HepG2 (cell line): ENCODE results near the gene SIGLEC1. TPM values are rescaled to one million over a fixed set of nuclear protein-coding genes. Genes with fewer than 3 reads are reported as not detected.

Source experiments
- CREB1 ChIP-seq, 2 experiments: fragments of 450-650 bp in 1 of 2; IDR thresholded peaks; 2 replicates each; pipeline ENCODE4 v1.6.1; 2016 to 2017; ENCODE audit warnings: control low read depth in 1 of 2, mild to moderate bottlenecking in 1 of 2, missing compliant biosample characterization in 1 of 2, missing genetic modification characterization in 1 of 2
- HNF4G ChIP-seq, 2 experiments: sonication (generic) in 1 of 2; formaldehyde crosslinking in 1 of 2; IDR thresholded peaks; 2 replicates each; pipeline versions ENCODE4 v1.4.0 to v1.6.1; 2011 to 2020; ENCODE audit warnings: borderline replicate concordance in 2 of 2, low read depth in 2 of 2, mild to moderate bottlenecking in 2 of 2, low read length in 1 of 2, missing genetic modification reagents in 1 of 2, moderate library complexity in 1 of 2
- KDM1A ChIP-seq: IDR thresholded peaks from 2 replicates; pipeline ENCODE4 v1.6.1; 2016; ENCODE audit warnings: missing compliant biosample characterization
- KMT2A ChIP-seq: sonication (generic); formaldehyde crosslinking; IDR thresholded peaks from 2 replicates; pipeline ENCODE4 v1.4.0; 2020; ENCODE audit warnings: missing genetic modification reagents
- NCOA5 ChIP-seq: sonication (generic); formaldehyde crosslinking; IDR thresholded peaks from 2 replicates; pipeline ENCODE4 v1.4.0; 2020; ENCODE audit warnings: missing genetic modification reagents
- NKX3-1 ChIP-seq: sonication (generic); formaldehyde crosslinking; IDR thresholded peaks from 2 replicates; pipeline ENCODE4 v1.5.0; 2020; ENCODE audit warnings: missing genetic modification reagents
- REST ChIP-seq, 2 experiments: IDR thresholded peaks; 2 replicates each; pipeline ENCODE4 v1.6.1; 2011 to 2012; ENCODE audit warnings: low read length in 2 of 2, borderline replicate concordance in 1 of 2, low read depth in 1 of 2, mild to moderate bottlenecking in 1 of 2, moderate library complexity in 1 of 2
- RXRB ChIP-seq: IDR thresholded peaks from 2 replicates; pipeline ENCODE4 v1.6.1; 2016; ENCODE audit warnings: borderline replicate concordance, missing genetic modification reagents, missing compliant biosample characterization
- SIN3B ChIP-seq: fragments of 150-350 bp; IDR thresholded peaks from 2 replicates; pipeline ENCODE4 v1.6.1; 2014; ENCODE audit warnings: low read length
- SMARCE1 ChIP-seq: fragments of 450-650 bp; IDR thresholded peaks from 2 replicates; pipeline ENCODE4 v1.6.1; 2017; ENCODE audit warnings: borderline replicate concordance
- STAG1 ChIP-seq: sonication (generic); formaldehyde crosslinking; IDR thresholded peaks from 2 replicates; pipeline ENCODE4 v1.4.0; 2020; ENCODE audit warnings: missing genetic modification reagents
- TAF1 ChIP-seq: sonication (generic); formaldehyde crosslinking; IDR thresholded peaks from 2 replicates; pipeline ENCODE4 v1.4.0; 2020; ENCODE audit warnings: missing genetic modification reagents
- YY1 ChIP-seq: IDR thresholded peaks from 2 replicates; pipeline ENCODE4 v1.6.1; 2011; ENCODE audit warnings: low read length, low read depth, moderate library complexity, mild to moderate bottlenecking; ENCODE audit not compliant: insufficient read depth, insufficient replicate concordance
- ZBTB8A ChIP-seq: sonication (generic); formaldehyde crosslinking; IDR thresholded peaks from 2 replicates; pipeline ENCODE4 v1.4.0; 2020; ENCODE audit warnings: mild to moderate bottlenecking, low read depth, missing genetic modification reagents, borderline replicate concordance
- ZMYM4 ChIP-seq: sonication (generic); formaldehyde crosslinking; IDR thresholded peaks from 2 replicates; pipeline ENCODE4 v1.8.1; 2023; ENCODE audit warnings: mild to moderate bottlenecking, missing genetic modification reagents
- ZNF101 ChIP-seq: sonication (generic); formaldehyde crosslinking; IDR thresholded peaks from 2 replicates; pipeline ENCODE4 v1.4.0; 2020; ENCODE audit warnings: mild to moderate bottlenecking, low read depth, missing genetic modification reagents, borderline replicate concordance
- ZNF251 ChIP-seq: sonication (generic); formaldehyde crosslinking; IDR thresholded peaks from 2 replicates; pipeline ENCODE4 v1.9.0; 2021; ENCODE audit warnings: mild to moderate bottlenecking, missing genetic modification reagents
- ZNF451 ChIP-seq: sonication (generic); formaldehyde crosslinking; IDR thresholded peaks from 2 replicates; pipeline ENCODE4 v1.5.0; 2020; ENCODE audit warnings: mild to moderate bottlenecking, missing genetic modification reagents
- ZNF7 ChIP-seq: IDR thresholded peaks from 2 replicates; pipeline ENCODE4 v1.6.1; 2016; ENCODE audit warnings: missing biosample characterization, missing genetic modification reagents
- ZSCAN21 ChIP-seq: sonication (generic); formaldehyde crosslinking; IDR thresholded peaks from 2 replicates; pipeline ENCODE4 v1.8.0; 2022; ENCODE audit warnings: mild to moderate bottlenecking, missing genetic modification reagents, moderate library complexity, borderline replicate concordance
- polyA plus RNA-seq, 8 experiments: library from polyadenylated mRNA; depleted of rRNA in 3 of 8; stranded (reverse) in 7 of 8; unstranded in 1 of 8; fragments of >200 nt; fragmentation: Illumina TruSeq in 4 of 8; extraction: Trizol in 4 of 8; gene quantifications; 2 replicates each; pipeline versions ENCODE4 v1.2.1 to v1.2.3, GENCODE V29; 2011 to 2016; ENCODE audit warnings: low read depth in 4 of 8, missing spikeins in 1 of 8, mixed read lengths in 1 of 8; ENCODE audit not compliant: insufficient read depth in 1 of 8
- total RNA-seq, 5 experiments: library from RNA; depleted of rRNA; stranded (reverse); fragments of >200 nt; fragmentation: Illumina TruSeq; extraction: Trizol; gene quantifications; 2 replicates each; pipeline ENCODE4 v1.2.3, GENCODE V29; 2016; ENCODE audit warnings: low read depth in 1 of 5
- TF ChIP-seq, protein P1 (sequence below): sonication (generic); formaldehyde crosslinking; IDR thresholded peaks from 2 replicates; pipeline ENCODE4 v1.5.0; 2020; ENCODE audit warnings: mild to moderate bottlenecking, missing genetic modification reagents, moderate library complexity
- TF ChIP-seq, protein P2 (sequence below): fragments of 450-650 bp; IDR thresholded peaks from 2 replicates; pipeline ENCODE4 v1.6.1; 2016

The SIGLEC1 gene
- total and polyA plus RNA-seq, 2 of the 13 experiments (the other 11 are each of a cell fraction or from before 2014, with no cell fraction given), result 0.01 TPM; not detected in 1

GRCh38 chr20:3739054-3739925, 26.9 kb upstream of the SIGLEC1 start (continued):
- TF ChIP-seq REST (IDR thresholded peaks at IDR 0.05; ENCODE audit: borderline replicate concordance in 1 of 2, low read depth in 1 of 2, low read length in 2 of 2) (no peak), ZBTB8A (CRISPR knock-in tag) (no peak), ZMYM4 (CRISPR knock-in tag) (peak; percentile 20; the same call in 1 of the 2 replicates), HNF4G (IDR thresholded peaks at IDR 0.05; ENCODE audit: borderline replicate concordance, low read depth, low read length) (no peak), HNF4G (CRISPR knock-in tag; IDR thresholded peaks at IDR 0.05; ENCODE audit: borderline replicate concordance, low read depth) (peak; percentile 40; the same call in 1 of the 2 replicates), NKX3-1 (CRISPR knock-in tag) (no peak; the same call in 1 of the 2 replicates), NCOA5 (no peak), CREB1 (IDR thresholded peaks at IDR 0.05) (no peak), CREB1 (CRISPR knock-in tag; IDR thresholded peaks at IDR 0.05) (no peak), ZNF101 (CRISPR knock-in tag) (no peak), TAF1 (CRISPR knock-in tag) (no peak), ZNF451 (peak; percentile 88), RXRB (CRISPR knock-in tag) (peak; percentile 37; the same call in 1 of the 2 replicates), STAG1 (CRISPR knock-in tag) (no peak; the same call in 1 of the 2 replicates), YY1 (no peak), ZNF7 (CRISPR knock-in tag) (no peak), SMARCE1 (no peak), SIN3B (no peak), KMT2A (CRISPR knock-in tag) (no peak), ZNF251 (CRISPR knock-in tag) (no peak; the same call in 1 of the 2 replicates), ZSCAN21 (CRISPR knock-in tag) (0 out of 2 replicates have a peak, but pooled peaks have one; percentile 86), KDM1A (CRISPR knock-in tag) (0 out of 2 replicates have a peak, but pooled peaks have one; percentile 7)
- TF ChIP-seq, protein P1, sequence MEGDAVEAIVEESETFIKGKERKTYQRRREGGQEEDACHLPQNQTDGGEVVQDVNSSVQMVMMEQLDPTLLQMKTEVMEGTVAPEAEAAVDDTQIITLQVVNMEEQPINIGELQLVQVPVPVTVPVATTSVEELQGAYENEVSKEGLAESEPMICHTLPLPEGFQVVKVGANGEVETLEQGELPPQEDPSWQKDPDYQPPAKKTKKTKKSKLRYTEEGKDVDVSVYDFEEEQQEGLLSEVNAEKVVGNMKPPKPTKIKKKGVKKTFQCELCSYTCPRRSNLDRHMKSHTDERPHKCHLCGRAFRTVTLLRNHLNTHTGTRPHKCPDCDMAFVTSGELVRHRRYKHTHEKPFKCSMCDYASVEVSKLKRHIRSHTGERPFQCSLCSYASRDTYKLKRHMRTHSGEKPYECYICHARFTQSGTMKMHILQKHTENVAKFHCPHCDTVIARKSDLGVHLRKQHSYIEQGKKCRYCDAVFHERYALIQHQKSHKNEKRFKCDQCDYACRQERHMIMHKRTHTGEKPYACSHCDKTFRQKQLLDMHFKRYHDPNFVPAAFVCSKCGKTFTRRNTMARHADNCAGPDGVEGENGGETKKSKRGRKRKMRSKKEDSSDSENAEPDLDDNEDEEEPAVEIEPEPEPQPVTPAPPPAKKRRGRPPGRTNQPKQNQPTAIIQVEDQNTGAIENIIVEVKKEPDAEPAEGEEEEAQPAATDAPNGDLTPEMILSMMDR (CRISPR knock-in tag), result no peak
- TF ChIP-seq, protein P2, sequence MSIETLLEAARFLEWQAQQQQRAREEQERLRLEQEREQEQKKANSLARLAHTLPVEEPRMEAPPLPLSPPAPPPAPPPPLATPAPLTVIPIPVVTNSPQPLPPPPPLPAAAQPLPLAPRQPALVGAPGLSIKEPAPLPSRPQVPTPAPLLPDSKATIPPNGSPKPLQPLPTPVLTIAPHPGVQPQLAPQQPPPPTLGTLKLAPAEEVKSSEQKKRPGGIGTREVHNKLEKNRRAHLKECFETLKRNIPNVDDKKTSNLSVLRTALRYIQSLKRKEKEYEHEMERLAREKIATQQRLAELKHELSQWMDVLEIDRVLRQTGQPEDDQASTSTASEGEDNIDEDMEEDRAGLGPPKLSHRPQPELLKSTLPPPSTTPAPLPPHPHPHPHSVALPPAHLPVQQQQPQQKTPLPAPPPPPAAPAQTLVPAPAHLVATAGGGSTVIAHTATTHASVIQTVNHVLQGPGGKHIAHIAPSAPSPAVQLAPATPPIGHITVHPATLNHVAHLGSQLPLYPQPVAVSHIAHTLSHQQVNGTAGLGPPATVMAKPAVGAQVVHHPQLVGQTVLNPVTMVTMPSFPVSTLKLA, result peak; percentile 59; the same call in 1 of the 2 replicates
